SK-N-SH treated with all-trans-retinoic acid at 6 μM for 48 hours (cell line): Measurements from ENCODE around the gene PSMC3IP.

Source experiments
- ARNTL ChIP-seq: fragments of 450-650 bp; formaldehyde crosslinking; IDR thresholded peaks from 2 replicates; pipeline ENCODE4 v1.5.0; 2020; ENCODE audit warnings: low read depth, mild to moderate bottlenecking, moderate library complexity, borderline replicate concordance
- ISL1 ChIP-seq: fragments of 250-450 bp; sonication (Bioruptor Pico); IDR thresholded peaks from 2 replicates; pipeline ENCODE4 v2.1.2; 2022; ENCODE audit warnings: mild to moderate bottlenecking, moderate library complexity
- OSR1 ChIP-seq: fragments of 250-450 bp; sonication (Bioruptor Pico); IDR thresholded peaks from 2 replicates; pipeline ENCODE4 v1.8.0; 2022; ENCODE audit warnings: moderate library complexity, mild to moderate bottlenecking, inconsistent platforms
- PPARA ChIP-seq: fragments of 250-450 bp; sonication (Bioruptor Pico); IDR thresholded peaks from 2 replicates; pipeline ENCODE4 v1.5.0; 2020; ENCODE audit warnings: mild to moderate bottlenecking, borderline replicate concordance
- SNAI2 ChIP-seq: fragments of 250-450 bp; sonication (Bioruptor Pico); IDR thresholded peaks from 2 replicates; pipeline ENCODE4 v1.5.0; 2020; ENCODE audit warnings: mild to moderate bottlenecking, moderate library complexity
- TCF4 ChIP-seq: fragments of 250-450 bp; sonication (Bioruptor Pico); IDR thresholded peaks from 2 replicates; pipeline ENCODE4 v1.8.0; 2021; ENCODE audit warnings: mild to moderate bottlenecking, moderate library complexity, borderline replicate concordance
- ZFP3 ChIP-seq: fragments of 250-450 bp; sonication (Bioruptor Pico); IDR thresholded peaks from 2 replicates; pipeline ENCODE4 v1.5.0; 2020; ENCODE audit warnings: mild to moderate bottlenecking, moderate library complexity
- ZFP30 ChIP-seq: fragments of 450-650 bp; formaldehyde crosslinking; IDR thresholded peaks from 2 replicates; pipeline ENCODE4 v1.5.0; 2022; ENCODE audit warnings: mild to moderate bottlenecking, moderate library complexity
- ZNF565 ChIP-seq: fragments of 450-650 bp; formaldehyde crosslinking; conservative IDR thresholded peaks from 2 replicates; pipeline ENCODE4 v1.5.0; 2020; ENCODE audit warnings: low read depth, mild to moderate bottlenecking, moderate library complexity
- ZNF70 ChIP-seq: fragments of 450-650 bp; formaldehyde crosslinking; IDR thresholded peaks from 2 replicates; pipeline ENCODE4 v1.5.0; 2020; ENCODE audit warnings: mild to moderate bottlenecking, moderate library complexity
- TF ChIP-seq, protein P1 (sequence below): fragments of 250-450 bp; sonication (Bioruptor Pico); IDR thresholded peaks from 2 replicates; pipeline ENCODE4 v1.8.0; 2020; ENCODE audit warnings: mild to moderate bottlenecking, moderate library complexity, borderline replicate concordance
- TF ChIP-seq, protein P2 (sequence below): fragments of 250-450 bp; sonication (Bioruptor Pico); IDR thresholded peaks from 2 replicates; pipeline ENCODE4 v1.8.0; 2021; ENCODE audit warnings: low read depth, mild to moderate bottlenecking, moderate library complexity, borderline replicate concordance

DNA sequence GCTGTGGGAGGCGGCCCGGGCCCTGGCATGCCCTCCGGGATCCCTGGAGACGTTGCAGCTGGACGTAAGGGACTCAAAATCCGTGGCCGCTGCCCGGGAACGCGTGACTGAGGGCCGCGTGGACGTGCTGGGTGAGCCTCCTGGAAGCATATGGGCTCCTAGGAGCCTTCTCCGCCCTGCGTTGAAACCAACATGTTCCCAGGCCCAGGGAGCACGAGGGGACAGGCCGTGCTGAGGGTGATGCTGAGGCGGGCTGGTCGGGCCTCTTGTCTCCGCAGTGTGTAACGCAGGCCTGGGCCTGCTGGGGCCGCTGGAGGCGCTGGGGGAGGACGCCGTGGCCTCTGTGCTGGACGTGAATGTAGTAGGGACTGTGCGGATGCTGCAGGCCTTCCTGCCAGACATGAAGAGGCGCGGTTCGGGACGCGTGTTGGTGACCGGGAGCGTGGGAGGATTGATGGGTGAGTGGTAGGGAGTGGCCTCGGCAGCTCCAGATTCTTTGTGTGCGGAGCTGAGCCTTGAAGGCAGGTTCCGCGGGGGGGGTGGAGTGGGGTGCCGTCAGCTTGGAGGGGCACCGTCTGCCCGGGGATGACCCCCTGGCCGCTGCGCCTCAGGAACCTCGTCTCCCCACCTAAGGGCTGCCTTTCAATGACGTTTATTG, 24.2 kb downstream of the PSMC3IP start:
- TF ChIP-seq ZFP30 (CRISPR knock-in tag) (no peak), ISL1 (no peak), ARNTL (CRISPR knock-in tag) (no peak), ZNF70 (no peak), SNAI2 (no peak), OSR1 (CRISPR knock-in tag) (no peak), ZFP3 (CRISPR knock-in tag) (no peak), TCF4 (CRISPR knock-in tag) (no peak), ZNF565 (CRISPR knock-in tag) (no peak), PPARA (CRISPR knock-in tag) (no peak)
- TF ChIP-seq, protein P1, sequence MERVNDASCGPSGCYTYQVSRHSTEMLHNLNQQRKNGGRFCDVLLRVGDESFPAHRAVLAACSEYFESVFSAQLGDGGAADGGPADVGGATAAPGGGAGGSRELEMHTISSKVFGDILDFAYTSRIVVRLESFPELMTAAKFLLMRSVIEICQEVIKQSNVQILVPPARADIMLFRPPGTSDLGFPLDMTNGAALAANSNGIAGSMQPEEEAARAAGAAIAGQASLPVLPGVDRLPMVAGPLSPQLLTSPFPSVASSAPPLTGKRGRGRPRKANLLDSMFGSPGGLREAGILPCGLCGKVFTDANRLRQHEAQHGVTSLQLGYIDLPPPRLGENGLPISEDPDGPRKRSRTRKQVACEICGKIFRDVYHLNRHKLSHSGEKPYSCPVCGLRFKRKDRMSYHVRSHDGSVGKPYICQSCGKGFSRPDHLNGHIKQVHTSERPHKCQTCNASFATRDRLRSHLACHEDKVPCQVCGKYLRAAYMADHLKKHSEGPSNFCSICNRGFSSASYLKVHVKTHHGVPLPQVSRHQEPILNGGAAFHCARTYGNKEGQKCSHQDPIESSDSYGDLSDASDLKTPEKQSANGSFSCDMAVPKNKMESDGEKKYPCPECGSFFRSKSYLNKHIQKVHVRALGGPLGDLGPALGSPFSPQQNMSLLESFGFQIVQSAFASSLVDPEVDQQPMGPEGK, result no peak
- TF ChIP-seq, protein P2, sequence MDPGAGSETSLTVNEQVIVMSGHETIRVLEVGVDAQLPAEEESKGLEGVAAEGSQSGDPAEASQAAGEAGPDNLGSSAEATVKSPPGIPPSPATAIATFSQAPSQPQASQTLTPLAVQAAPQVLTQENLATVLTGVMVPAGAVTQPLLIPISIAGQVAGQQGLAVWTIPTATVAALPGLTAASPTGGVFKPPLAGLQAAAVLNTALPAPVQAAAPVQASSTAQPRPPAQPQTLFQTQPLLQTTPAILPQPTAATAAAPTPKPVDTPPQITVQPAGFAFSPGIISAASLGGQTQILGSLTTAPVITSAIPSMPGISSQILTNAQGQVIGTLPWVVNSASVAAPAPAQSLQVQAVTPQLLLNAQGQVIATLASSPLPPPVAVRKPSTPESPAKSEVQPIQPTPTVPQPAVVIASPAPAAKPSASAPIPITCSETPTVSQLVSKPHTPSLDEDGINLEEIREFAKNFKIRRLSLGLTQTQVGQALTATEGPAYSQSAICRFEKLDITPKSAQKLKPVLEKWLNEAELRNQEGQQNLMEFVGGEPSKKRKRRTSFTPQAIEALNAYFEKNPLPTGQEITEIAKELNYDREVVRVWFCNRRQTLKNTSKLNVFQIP, result no peak
